GM18951 (cell line): ENCODE results near the gene SLAMF1.
A peak's percentile ranks its signal among the peaks of the same experiment; 100 is the strongest.

Experiments
- POLR2A ChIP-seq: IDR thresholded peaks from 4 replicates; pipeline ENCODE4 v1.6.1; 2011; ENCODE audit warnings: mild to moderate bottlenecking; ENCODE audit not compliant: insufficient read length, insufficient read depth; ENCODE audit errors: extremely low read depth
- in situ Hi-C: fragments of 300-500 bp; cut with MboI; formaldehyde crosslinking; loops from one replicate; pipeline ENCODE4 v1.12.0; 2022; ENCODE audit warnings: low sequenced_read_pairs, mixed read lengths, inconsistent platforms; ENCODE audit not compliant: unreplicated experiment

The SLAMF1 gene

GRCh38 chr1:160641323-160642280 lies 5.2 kb downstream of the SLAMF1 start:
- in situ Hi-C loops, result no loop called here
- TF ChIP-seq POLR2A, result peak; percentile 37

DNA sequence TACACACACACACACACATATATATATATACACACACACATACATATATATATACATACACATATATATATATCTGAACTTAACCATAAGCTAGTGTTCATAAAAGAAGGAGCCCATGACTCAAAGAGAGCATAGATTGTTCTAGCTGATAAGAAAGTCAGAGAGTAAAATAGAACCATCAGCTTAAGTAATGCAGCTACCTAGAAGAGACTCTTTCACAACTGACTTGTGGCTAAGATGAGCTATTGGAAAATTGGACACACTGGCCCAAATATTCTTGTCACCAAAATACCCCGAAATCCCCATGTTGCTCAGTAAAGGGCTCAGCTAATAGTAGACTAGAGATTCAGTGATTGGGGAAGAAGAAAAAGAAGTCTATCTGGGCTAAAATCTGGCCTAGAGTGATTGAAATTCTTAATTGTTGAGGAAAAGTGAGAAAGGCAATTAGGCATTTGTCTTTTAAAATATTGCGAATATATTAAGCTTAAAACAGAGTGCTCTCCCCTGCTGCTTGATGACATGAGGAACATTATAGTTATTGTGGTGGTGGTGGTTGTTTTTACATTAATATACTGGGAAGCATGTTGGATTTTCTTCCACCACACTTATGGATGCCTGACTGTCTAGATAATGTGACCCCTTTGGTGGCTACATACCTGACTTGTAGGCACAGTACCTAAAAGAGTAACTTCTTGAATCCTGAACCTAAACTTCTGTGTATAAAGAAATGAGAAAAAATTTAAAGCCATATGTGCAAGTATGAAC lies 6.3 kb downstream of the SLAMF1 start:
- in situ Hi-C loops, result no loop called here
- no peak for TF ChIP-seq POLR2A

GRCh38 chr1:160639652-160640051 lies 7.2 kb downstream of the SLAMF1 start:
- peak; percentile 14 for TF ChIP-seq POLR2A
- in situ Hi-C loops, result no loop called here

GRCh38 chr1:160638926-160639325 lies 7.9 kb downstream of the SLAMF1 start:
- in situ Hi-C loops, result no loop called here
- TF ChIP-seq POLR2A, result no peak

DNA sequence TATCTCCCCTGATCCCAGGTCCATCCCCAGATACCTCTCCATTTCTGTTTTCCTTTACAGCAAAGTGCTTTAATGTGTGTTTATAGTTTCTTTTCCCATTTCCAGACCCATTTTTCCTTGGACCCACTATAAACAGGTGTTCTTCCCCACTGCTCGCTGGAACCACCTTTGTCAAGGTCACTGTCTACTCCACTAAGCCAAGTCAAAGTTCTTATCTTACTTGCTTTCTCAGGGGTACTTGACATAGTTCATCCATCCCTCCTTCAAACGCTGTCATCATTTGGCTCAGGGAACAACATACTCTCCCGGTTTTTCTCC lies 8.3 kb downstream of the SLAMF1 start:
- TF ChIP-seq POLR2A, result no peak
- in situ Hi-C loops, result no loop called here

DNA sequence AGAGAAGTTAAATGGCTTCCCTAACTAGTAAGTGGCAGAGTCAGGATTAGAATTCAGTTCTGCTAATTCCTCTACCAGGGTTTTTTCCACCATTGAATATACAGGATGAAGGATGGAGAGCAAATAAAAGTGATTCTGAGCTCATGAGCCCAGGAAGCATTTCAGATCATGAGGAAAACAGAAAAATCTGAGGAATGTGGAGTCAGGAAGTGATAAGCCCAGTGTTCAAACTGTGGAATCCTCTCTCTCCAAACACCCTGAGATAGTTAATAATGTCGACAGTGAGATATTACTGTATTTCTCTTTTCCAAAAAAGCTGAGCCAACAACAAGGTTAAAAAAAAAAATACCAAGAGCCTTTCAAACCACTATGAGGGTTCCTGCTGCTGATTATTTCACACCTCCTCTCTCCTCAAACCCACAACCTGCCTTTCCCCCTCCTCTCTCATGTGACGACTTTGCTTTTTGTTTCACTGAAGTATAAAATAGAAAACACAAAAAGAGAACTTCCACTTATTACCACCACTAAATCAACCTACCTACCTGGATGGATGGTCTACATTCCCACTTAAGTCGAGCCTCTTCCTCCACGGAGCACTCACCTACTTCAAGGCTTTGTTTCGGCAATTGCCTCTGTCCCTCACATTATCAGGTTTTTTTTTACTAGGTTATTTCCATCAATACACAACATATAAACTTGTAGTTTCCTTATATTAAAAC lies 8.9 kb downstream of the SLAMF1 start:
- in situ Hi-C loops, result no loop called here
- no peak for TF ChIP-seq POLR2A

- peak; percentile 36 for TF ChIP-seq POLR2A
- in situ Hi-C loops, result no loop called here
Measured at GRCh38 chr1:160637065-160637464, 9.8 kb downstream of the SLAMF1 start.

DNA sequence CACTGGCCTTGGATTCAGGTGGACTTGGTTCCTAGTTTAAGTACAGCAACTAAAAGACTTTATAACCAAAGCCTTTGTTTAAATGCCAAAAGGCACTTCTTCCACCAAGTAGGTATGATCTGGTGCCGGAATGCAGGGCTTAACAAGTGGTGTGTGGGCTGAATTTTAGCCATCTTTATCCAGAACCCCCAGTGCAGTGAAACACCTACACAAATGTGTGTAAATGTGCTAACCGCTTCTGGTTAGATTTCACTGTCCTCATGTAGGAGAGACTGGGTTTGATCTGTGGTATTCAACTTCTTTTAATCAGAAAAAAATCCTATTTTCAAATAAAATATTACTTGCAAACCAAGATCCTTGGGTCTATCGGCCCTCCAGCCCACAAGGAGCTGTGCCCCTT lies 10.3 kb downstream of the SLAMF1 start:
- no peak for TF ChIP-seq POLR2A
- in situ Hi-C loops, result no loop called here

GRCh38 chr1:160636076-160636475 lies 10.8 kb downstream of the SLAMF1 start:
- in situ Hi-C loops, result no loop called here
- TF ChIP-seq POLR2A, result peak; percentile 37

DNA sequence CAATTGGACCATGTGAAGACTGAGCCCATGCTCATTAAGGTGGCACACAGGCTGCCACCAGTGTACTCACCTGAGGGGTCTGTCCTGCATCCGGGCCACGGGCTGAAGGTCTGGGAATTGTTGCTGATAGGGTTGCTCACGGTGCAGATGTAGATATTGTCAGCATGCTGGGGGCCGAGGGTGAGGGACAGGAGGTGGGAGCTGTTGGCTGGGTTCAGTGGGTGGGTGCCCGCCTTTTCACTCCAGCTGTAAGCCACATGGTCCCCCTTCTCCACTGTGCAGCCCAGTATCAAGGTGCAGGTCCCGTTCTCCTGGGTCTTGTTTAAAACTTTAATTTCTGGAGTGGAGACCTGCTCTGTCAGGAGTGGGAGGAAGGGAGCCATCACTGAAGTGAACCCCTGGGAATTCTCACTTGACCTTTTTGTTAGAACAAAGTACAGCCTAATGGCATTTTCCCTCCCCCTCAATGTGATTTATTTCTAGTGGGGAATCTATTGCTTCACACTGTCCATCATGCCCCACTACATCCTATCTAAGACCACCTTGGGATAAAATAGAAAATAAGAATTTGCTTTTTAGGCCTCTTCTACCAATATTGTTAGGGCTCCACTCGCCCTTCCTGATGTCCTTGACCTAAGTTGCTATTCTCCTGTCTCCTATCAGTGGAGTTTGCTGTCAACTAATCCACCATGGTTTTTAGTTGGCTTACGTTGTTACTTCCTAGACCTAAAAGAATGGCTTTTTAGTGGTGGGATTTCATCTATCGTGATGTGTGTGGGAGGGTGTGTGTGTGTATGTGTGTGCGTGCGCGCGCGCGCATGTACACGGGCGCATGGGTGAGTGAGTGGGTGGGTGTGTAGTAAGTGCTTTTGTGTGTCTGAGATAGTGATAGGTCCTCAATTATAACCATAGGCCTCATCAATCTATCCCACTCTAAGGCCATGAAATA lies 12.0 kb downstream of the SLAMF1 start:
- in situ Hi-C loops, result no loop called here
- peak; percentile 67 for TF ChIP-seq POLR2A

GRCh38 chr1:160633330-160633903 lies 13.4 kb downstream of the SLAMF1 start:
- TF ChIP-seq POLR2A, result peak; percentile 51
- in situ Hi-C loops, result no loop called here
